ENCODE measurements around the gene OTUB2.

The OTUB2 gene

GRCh38 chr14:94037954-94038353 is 11.8 kb downstream of the OTUB2 start:
- no peak overlapping the region for H3K9ac ChIP-seq (ENCODE audit: low read length)
- H3K27me3 ChIP-seq (ENCODE audit: low read depth, low read length) = no peaks in the 10 kb centered on the region
- H3K27ac ChIP-seq (ENCODE audit: low read length) = no peak overlapping the region
- H3K9me3 ChIP-seq (ENCODE audit: insufficient read depth, low read length) = no peaks in the 10 kb centered on the region
- no peak overlapping the region for H2AFZ ChIP-seq (ENCODE audit: low read depth, low read length)
- no peaks in the 10 kb centered on the region for H4K20me1 ChIP-seq (ENCODE audit: insufficient read depth, low read length)
- no peaks in the 10 kb centered on the region for H3K79me2 ChIP-seq (ENCODE audit: low read length)
- no peaks in the 10 kb centered on the region for H3K4me1 ChIP-seq (ENCODE audit: low read length)
- no peak for TF ChIP-seq EZH2phosphoT487 (IDR thresholded peaks at IDR 0.05; ENCODE audit: low read depth)
- no peak for TF ChIP-seq CTCF (IDR thresholded peaks at IDR 0.05; ENCODE audit: low read depth, low read length)
- no peak overlapping the region for H3K4me2 ChIP-seq (ENCODE audit: low read length)
- no peaks in the 10 kb centered on the region for H3K36me3 ChIP-seq (replicated peaks; ENCODE audit: low read depth, low read length)
- H3K4me3 ChIP-seq (ENCODE audit: low read length) = no peak overlapping the region

GRCh38 chr14:94038510-94038909 is 12.4 kb downstream of the OTUB2 start:
- no peak overlapping the region for H2AFZ ChIP-seq (ENCODE audit: low read depth, low read length)
- no peaks in the 10 kb centered on the region for H3K9me3 ChIP-seq (ENCODE audit: insufficient read depth, low read length)
- no peak for TF ChIP-seq EZH2phosphoT487 (IDR thresholded peaks at IDR 0.05; ENCODE audit: low read depth)
- no peak for TF ChIP-seq CTCF (IDR thresholded peaks at IDR 0.05; ENCODE audit: low read depth, low read length)
- H3K9ac ChIP-seq (ENCODE audit: low read length) = no peak overlapping the region
- H3K4me1 ChIP-seq (ENCODE audit: low read length) = no peaks in the 10 kb centered on the region
- no peaks in the 10 kb centered on the region for H3K27me3 ChIP-seq (ENCODE audit: low read depth, low read length)
- H3K4me2 ChIP-seq (ENCODE audit: low read length) = no peak overlapping the region
- no peaks in the 10 kb centered on the region for H3K36me3 ChIP-seq (replicated peaks; ENCODE audit: low read depth, low read length)
- no peaks in the 10 kb centered on the region for H3K79me2 ChIP-seq (ENCODE audit: low read length)
- H3K4me3 ChIP-seq (ENCODE audit: low read length) = no peak overlapping the region
- no peak overlapping the region for H3K27ac ChIP-seq (ENCODE audit: low read length)
- no peaks in the 10 kb centered on the region for H4K20me1 ChIP-seq (ENCODE audit: insufficient read depth, low read length)

GRCh38 chr14:94038921-94039629 is 12.9 kb downstream of the OTUB2 start:
- no peaks in the 10 kb centered on the region for H3K9me3 ChIP-seq (ENCODE audit: insufficient read depth, low read length)
- H2AFZ ChIP-seq (ENCODE audit: low read depth, low read length) = no peak overlapping the region
- H3K4me2 ChIP-seq (ENCODE audit: low read length) = no peak overlapping the region
- no peak overlapping the region for H3K4me3 ChIP-seq (ENCODE audit: low read length)
- no peak overlapping the region for H3K27ac ChIP-seq (ENCODE audit: low read length)
- H3K27me3 ChIP-seq (ENCODE audit: low read depth, low read length) = no peaks in the 10 kb centered on the region
- TF ChIP-seq CTCF (IDR thresholded peaks at IDR 0.05; ENCODE audit: low read depth, low read length) = no peak
- no peak for TF ChIP-seq EZH2phosphoT487 (IDR thresholded peaks at IDR 0.05; ENCODE audit: low read depth)
- no peaks in the 10 kb centered on the region for H3K79me2 ChIP-seq (ENCODE audit: low read length)
- H4K20me1 ChIP-seq (ENCODE audit: insufficient read depth, low read length) = no peaks in the 10 kb centered on the region
- no peaks in the 10 kb centered on the region for H3K4me1 ChIP-seq (ENCODE audit: low read length)
- H3K36me3 ChIP-seq (replicated peaks; ENCODE audit: low read depth, low read length) = peaks cover 3% of the 10 kb centered on the region
- H3K9ac ChIP-seq (ENCODE audit: low read length) = no peak overlapping the region

- no peak overlapping the region for H3K4me2 ChIP-seq (ENCODE audit: low read length)
- TF ChIP-seq EZH2phosphoT487 (IDR thresholded peaks at IDR 0.05; ENCODE audit: low read depth) = no peak
- TF ChIP-seq CTCF (IDR thresholded peaks at IDR 0.05; ENCODE audit: low read depth, low read length) = no peak
- no peaks in the 10 kb centered on the region for H3K27me3 ChIP-seq (ENCODE audit: low read depth, low read length)
- no peaks in the 10 kb centered on the region for H4K20me1 ChIP-seq (ENCODE audit: insufficient read depth, low read length)
- H3K36me3 ChIP-seq (replicated peaks; ENCODE audit: low read depth, low read length) = peaks cover 9% of the 10 kb centered on the region
- H2AFZ ChIP-seq (ENCODE audit: low read depth, low read length) = no peak overlapping the region
- no peaks in the 10 kb centered on the region for H3K9me3 ChIP-seq (ENCODE audit: insufficient read depth, low read length)
- no peak overlapping the region for H3K27ac ChIP-seq (ENCODE audit: low read length)
- no peak overlapping the region for H3K4me3 ChIP-seq (ENCODE audit: low read length)
- H3K4me1 ChIP-seq (ENCODE audit: low read length) = no peaks in the 10 kb centered on the region
- no peak overlapping the region for H3K9ac ChIP-seq (ENCODE audit: low read length)
- H3K79me2 ChIP-seq (ENCODE audit: low read length) = no peaks in the 10 kb centered on the region
Observed at GRCh38 chr14:94040247-94040646, 14.1 kb downstream of the OTUB2 start.
